Measurements from ENCODE around the gene WHRN.

Gene WHRN

GRCh38 chr9:114363424-114363823 is 141.8 kb downstream of the WHRN start:
- Histone ChIP-seq H3K36me3 (ENCODE audit: control insufficient read depth, insufficient read depth, low read length) (peaks cover 73% of the 10 kb centered on the region), H3K4me3 (ENCODE audit: extremely low read depth, insufficient read depth, low read length, poor library complexity, severe bottlenecking) (no peak overlapping the region), H3K4me1 (ENCODE audit: control insufficient read depth, insufficient read depth, low read length, poor library complexity, severe bottlenecking) (peaks cover 6% of the 10 kb centered on the region), H3K27ac (ENCODE audit: low read depth, low read length, severe bottlenecking) (no peak overlapping the region), H3K9me3 (ENCODE audit: control insufficient read depth, low read length) (no peaks in the 10 kb centered on the region)
- WGBS, 2 experiments (ENCODE audit: insufficient coverage in 2 of 2), result 89 to 100% methylated on average over 2 of the region's 2 CpGs

GRCh38 chr9:114362394-114362793 is 142.9 kb downstream of the WHRN start:
- 94 to 95% methylated on average over 12 of the region's 12 CpGs for WGBS, 2 experiments (ENCODE audit: insufficient coverage in 2 of 2)
- Histone ChIP-seq H3K36me3 (ENCODE audit: control insufficient read depth, insufficient read depth, low read length) (peaks cover 73% of the 10 kb centered on the region), H3K4me3 (ENCODE audit: extremely low read depth, insufficient read depth, low read length, poor library complexity, severe bottlenecking) (no peak overlapping the region), H3K9me3 (ENCODE audit: control insufficient read depth, low read length) (no peaks in the 10 kb centered on the region), H3K27ac (ENCODE audit: low read depth, low read length, severe bottlenecking) (no peak overlapping the region), H3K4me1 (ENCODE audit: control insufficient read depth, insufficient read depth, low read length, poor library complexity, severe bottlenecking) (peaks cover 6% of the 10 kb centered on the region)

- no peak overlapping the region for H3K4me3 ChIP-seq (ENCODE audit: extremely low read depth, insufficient read depth, low read length, poor library complexity, severe bottlenecking)
- peaks cover 5% of the 10 kb centered on the region for H3K4me1 ChIP-seq (ENCODE audit: control insufficient read depth, insufficient read depth, low read length, poor library complexity, severe bottlenecking)
- H3K36me3 ChIP-seq (ENCODE audit: control insufficient read depth, insufficient read depth, low read length), result peaks cover 77% of the 10 kb centered on the region
- H3K9me3 ChIP-seq (ENCODE audit: control insufficient read depth, low read length), result no peaks in the 10 kb centered on the region
- 82 to 97% methylated on average over 3 to 7 of the region's 7 CpGs for WGBS, 2 experiments (ENCODE audit: insufficient coverage in 2 of 2)
- no peak overlapping the region for H3K27ac ChIP-seq (ENCODE audit: low read depth, low read length, severe bottlenecking)
Observed at GRCh38 chr9:114361542-114361941, 143.7 kb downstream of the WHRN start.

GRCh38 chr9:114359801-114360200 is 145.5 kb downstream of the WHRN start:
- H3K4me3 ChIP-seq (ENCODE audit: extremely low read depth, insufficient read depth, low read length, poor library complexity, severe bottlenecking), result no peak overlapping the region
- no peak overlapping the region for H3K27ac ChIP-seq (ENCODE audit: low read depth, low read length, severe bottlenecking)
- H3K4me1 ChIP-seq (ENCODE audit: control insufficient read depth, insufficient read depth, low read length, poor library complexity, severe bottlenecking), result no peaks in the 10 kb centered on the region
- 69 to 86% methylated on average over 2 of the region's 7 CpGs for WGBS, 2 experiments (ENCODE audit: insufficient coverage in 2 of 2)
- no peaks in the 10 kb centered on the region for H3K9me3 ChIP-seq (ENCODE audit: control insufficient read depth, low read length)
- H3K36me3 ChIP-seq (ENCODE audit: control insufficient read depth, insufficient read depth, low read length), result peaks cover 85% of the 10 kb centered on the region

- 95 to 97% methylated on average over 7 to 9 of the region's 9 CpGs for whole genome bisulfite sequencing, 2 experiments (ENCODE audit: insufficient coverage in 2 of 2)
- Histone ChIP-seq H3K9me3 (ENCODE audit: control insufficient read depth, low read length) (no peaks in the 10 kb centered on the region), H3K4me1 (ENCODE audit: control insufficient read depth, insufficient read depth, low read length, poor library complexity, severe bottlenecking) (no peaks in the 10 kb centered on the region), H3K4me3 (ENCODE audit: extremely low read depth, insufficient read depth, low read length, poor library complexity, severe bottlenecking) (no peak overlapping the region), H3K27ac (ENCODE audit: low read depth, low read length, severe bottlenecking) (no peak overlapping the region), H3K36me3 (ENCODE audit: control insufficient read depth, insufficient read depth, low read length) (peaks cover 76% of the 10 kb centered on the region)
Observed at GRCh38 chr9:114357911-114358328, 147.4 kb downstream of the WHRN start.

GRCh38 chr9:114357360-114357759 is 147.9 kb downstream of the WHRN start:
- no peak overlapping the region for H3K4me3 ChIP-seq (ENCODE audit: extremely low read depth, insufficient read depth, low read length, poor library complexity, severe bottlenecking)
- peaks cover 79% of the 10 kb centered on the region for H3K36me3 ChIP-seq (ENCODE audit: control insufficient read depth, insufficient read depth, low read length)
- no peak overlapping the region for H3K27ac ChIP-seq (ENCODE audit: low read depth, low read length, severe bottlenecking)
- H3K4me1 ChIP-seq (ENCODE audit: control insufficient read depth, insufficient read depth, low read length, poor library complexity, severe bottlenecking), result no peaks in the 10 kb centered on the region
- H3K9me3 ChIP-seq (ENCODE audit: control insufficient read depth, low read length), result no peaks in the 10 kb centered on the region
- WGBS, 2 experiments (ENCODE audit: insufficient coverage in 2 of 2), result 88 to 98% methylated on average over 5 of the region's 6 CpGs

- H3K9me3 ChIP-seq (ENCODE audit: control insufficient read depth, low read length), result no peaks in the 10 kb centered on the region
- H3K4me3 ChIP-seq (ENCODE audit: extremely low read depth, insufficient read depth, low read length, poor library complexity, severe bottlenecking), result no peak overlapping the region
- H3K36me3 ChIP-seq (ENCODE audit: control insufficient read depth, insufficient read depth, low read length), result peaks cover 81% of the 10 kb centered on the region
- no peak overlapping the region for H3K27ac ChIP-seq (ENCODE audit: low read depth, low read length, severe bottlenecking)
- WGBS, 2 experiments (ENCODE audit: insufficient coverage in 2 of 2), result 83 to 97% methylated on average over 2 to 6 of the region's 6 CpGs
- no peaks in the 10 kb centered on the region for H3K4me1 ChIP-seq (ENCODE audit: control insufficient read depth, insufficient read depth, low read length, poor library complexity, severe bottlenecking)
Observed at GRCh38 chr9:114356792-114357191, 148.5 kb downstream of the WHRN start.

GRCh38 chr9:114355821-114356220 is 149.5 kb downstream of the WHRN start:
- H3K9me3 ChIP-seq (ENCODE audit: control insufficient read depth, low read length), result no peaks in the 10 kb centered on the region
- H3K36me3 ChIP-seq (ENCODE audit: control insufficient read depth, insufficient read depth, low read length), result peaks cover 81% of the 10 kb centered on the region
- WGBS, 2 experiments (ENCODE audit: insufficient coverage in 2 of 2), result 92 to 96% methylated on average over 6 of the region's 6 CpGs
- H3K4me3 ChIP-seq (ENCODE audit: extremely low read depth, insufficient read depth, low read length, poor library complexity, severe bottlenecking), result no peak overlapping the region
- no peaks in the 10 kb centered on the region for H3K4me1 ChIP-seq (ENCODE audit: control insufficient read depth, insufficient read depth, low read length, poor library complexity, severe bottlenecking)
- no peak overlapping the region for H3K27ac ChIP-seq (ENCODE audit: low read depth, low read length, severe bottlenecking)

Data from mesodermal cell (in vitro differentiated cells).